DMS79 (cell line): ENCODE measurements around the gene DNAAF8.
"Not testable (repeated sequence)": the region's sequence is repeated elsewhere in the genome, so short reads cannot be mapped to it uniquely, and the experiment has no call there.

Experiments used
- DNase-seq: peaks from one replicate; lab custom pipeline; 2025; lab: John Stamatoyannopoulos, UW

Gene DNAAF8

GRCh38 chr16:4723071-4723767, 11.1 kb upstream of the DNAAF8 start:
- no peak for DNase-seq

DNA sequence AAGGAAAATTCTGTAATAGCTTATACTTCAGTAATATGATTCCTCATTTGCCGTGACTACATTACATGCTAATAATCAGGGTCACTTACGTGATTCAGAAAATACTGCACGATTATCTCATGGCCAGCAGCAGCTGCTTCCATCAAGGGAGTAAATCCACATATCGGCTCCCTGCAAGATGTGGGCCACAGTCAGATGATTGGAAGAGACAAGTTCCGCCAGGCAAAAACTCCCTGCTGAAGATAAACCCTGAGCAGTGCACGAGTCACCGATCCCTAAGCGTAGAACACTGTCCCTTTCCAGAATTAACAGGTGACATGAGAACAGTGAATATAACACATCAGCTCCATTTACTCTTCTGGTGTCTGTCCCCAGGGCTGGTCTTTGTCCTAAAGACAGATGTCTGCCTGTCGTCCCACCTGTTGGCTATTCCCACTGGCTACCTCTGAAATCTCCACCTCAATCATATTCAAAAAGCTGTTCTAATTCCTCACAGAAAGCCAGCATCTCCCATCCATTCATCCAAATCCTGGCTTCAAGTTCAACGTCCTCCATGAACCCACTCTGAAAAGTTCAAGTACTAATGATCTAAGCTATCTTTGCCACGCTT, 9.6 kb upstream of the DNAAF8 start:
- no peak for DNase-seq

GRCh38 chr16:4726616-4727015, 7.7 kb upstream of the DNAAF8 start:
- DNase-seq = no peak

GRCh38 chr16:4728676-4729075, 5.7 kb upstream of the DNAAF8 start:
- no peak for DNase-seq

DNA sequence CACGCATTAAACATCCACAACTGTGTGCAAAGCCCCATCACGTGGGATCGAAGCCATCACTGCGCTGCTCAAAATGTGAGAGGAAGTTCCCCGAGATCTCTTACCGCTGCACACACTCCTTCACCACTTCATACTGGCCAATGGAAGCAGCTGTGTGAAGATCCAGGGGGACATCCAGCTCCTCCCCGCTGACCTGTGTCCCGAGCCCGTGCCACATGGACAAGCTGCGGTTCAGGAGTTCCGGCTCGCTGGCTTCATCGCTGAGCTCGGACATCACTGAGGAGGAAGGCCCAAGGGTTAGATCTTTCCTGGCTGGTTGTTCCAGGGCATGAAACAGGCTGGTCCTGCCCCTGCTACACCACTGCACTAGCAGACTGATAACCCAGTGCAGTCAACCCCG, 4.5 kb upstream of the DNAAF8 start:
- DNase-seq = no peak

GRCh38 chr16:4733211-4733742, 1.1 kb upstream of the DNAAF8 start:
- no peak for DNase-seq

DNA sequence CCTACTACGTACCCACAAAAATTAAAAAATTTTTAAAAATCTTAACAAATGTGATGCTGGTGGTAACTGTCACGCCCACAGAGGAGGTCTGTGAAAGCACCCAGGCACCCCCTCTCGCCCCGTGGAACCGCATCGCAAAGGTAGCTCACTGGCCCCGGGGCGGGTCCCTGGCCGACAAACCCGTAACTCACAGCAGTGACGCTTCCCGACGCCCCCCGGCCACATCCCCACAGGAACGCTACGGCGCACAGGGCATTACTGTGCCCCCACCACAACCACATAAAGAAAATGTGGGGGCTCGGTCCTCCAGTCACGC, 632 bp upstream of the DNAAF8 start:
- no peak for DNase-seq

DNA sequence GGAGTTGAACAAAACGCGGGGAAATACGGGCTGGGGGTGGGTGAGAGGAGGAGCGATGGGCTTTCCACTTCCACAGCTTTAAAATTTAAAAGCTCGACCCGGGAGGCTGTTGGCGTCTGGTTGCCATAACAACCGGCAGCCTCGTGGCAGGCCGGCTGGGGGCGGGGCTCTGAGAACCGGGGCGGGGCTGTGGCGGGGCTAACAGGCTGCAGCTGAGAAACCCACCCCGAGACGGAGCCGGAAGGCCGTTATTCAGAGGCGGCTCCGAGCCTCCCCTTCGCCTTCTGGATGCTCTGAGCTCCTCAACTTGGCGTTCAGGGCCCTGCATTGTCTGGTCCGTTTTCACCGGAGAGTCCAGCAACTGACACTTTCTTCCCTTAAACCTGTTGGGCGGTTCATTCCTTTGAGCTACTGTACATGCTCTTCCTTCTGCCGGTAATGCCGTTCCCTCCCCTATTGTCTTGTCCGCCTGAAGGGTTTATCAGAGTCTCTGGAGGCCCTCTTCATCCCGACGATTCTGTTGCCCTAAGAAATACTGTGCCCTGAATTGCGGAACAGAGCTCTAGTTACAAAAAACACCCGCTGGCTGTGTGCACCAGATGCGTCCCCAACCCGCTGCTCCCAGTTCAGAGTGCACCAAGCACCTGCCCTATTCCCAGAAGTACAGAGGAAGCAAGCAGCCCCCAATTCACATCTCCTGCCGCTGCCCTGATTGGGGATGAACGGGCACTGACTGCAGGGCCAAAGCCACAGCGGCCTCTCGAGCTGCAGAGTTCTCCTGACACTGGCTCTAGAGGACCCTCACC, 596 bp downstream of the DNAAF8 start:
- DNase-seq = peak; percentile 37

- no peak for DNase-seq
Observed at GRCh38 chr16:4736546-4736945, 2.2 kb downstream of the DNAAF8 start.

GRCh38 chr16:4737545-4737944, 3.2 kb downstream of the DNAAF8 start:
- no peak for DNase-seq

GRCh38 chr16:4738370-4738769, 4.0 kb downstream of the DNAAF8 start:
- not testable (repeated sequence) for DNase-seq

DNA sequence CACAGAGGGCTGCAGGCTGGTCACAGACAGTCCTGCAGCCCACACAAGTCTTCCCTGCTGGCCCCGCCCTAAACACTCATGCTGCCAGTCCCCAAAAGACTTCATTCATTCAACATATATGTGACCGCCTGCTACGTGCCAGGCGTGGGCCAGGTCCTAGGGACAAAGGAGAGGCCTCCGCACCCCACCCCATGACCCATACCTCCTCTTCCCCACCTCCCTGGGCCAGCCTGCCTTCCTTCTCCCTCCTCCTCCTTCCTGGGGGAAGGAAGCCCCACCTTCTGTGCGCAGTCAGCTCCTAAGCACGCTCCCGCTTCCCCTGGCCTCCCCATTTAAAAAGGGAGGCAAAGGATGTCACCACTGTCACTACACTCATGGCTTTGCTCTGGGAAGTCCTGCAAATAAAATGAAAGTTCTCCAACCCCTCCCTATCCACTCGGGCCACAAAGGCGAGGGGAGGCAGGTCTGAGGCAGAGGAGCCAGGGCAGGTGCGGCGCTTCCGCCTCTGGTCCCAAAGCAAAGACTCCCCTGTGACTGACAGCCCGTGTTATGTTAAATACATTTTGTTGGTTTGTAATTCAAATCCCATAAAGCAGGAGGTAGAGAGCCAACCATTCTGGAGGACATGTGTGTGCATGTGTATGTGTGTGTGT, 9.0 kb downstream of the DNAAF8 start:
- DNase-seq = no peak

- DNase-seq = no peak
Observed at GRCh38 chr16:4744555-4745273, 10.4 kb downstream of the DNAAF8 start.

DNA sequence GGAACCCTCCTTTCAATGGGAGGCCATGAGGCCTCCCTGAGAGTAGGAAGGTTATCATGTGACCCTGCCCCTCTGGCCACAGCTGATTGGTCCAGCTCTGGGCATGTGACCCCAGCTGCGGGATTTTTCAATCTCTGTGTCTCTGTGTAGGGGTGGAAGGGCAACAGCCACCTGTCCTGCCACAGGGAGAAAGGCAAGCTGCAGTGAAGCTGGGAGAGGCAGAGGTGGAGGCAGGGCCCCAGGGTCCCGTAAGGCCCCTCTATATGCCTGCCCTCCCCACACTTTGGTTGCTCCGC, 10.9 kb downstream of the DNAAF8 start:
- DNase-seq = no peak

GRCh38 chr16:4746215-4746614, 11.9 kb downstream of the DNAAF8 start:
- DNase-seq = no peak

- no peak for DNase-seq
Observed at GRCh38 chr16:4746991-4747574, 12.7 kb downstream of the DNAAF8 start.

GRCh38 chr16:4747906-4748681, 13.8 kb downstream of the DNAAF8 start:
- no peak for DNase-seq

DNA sequence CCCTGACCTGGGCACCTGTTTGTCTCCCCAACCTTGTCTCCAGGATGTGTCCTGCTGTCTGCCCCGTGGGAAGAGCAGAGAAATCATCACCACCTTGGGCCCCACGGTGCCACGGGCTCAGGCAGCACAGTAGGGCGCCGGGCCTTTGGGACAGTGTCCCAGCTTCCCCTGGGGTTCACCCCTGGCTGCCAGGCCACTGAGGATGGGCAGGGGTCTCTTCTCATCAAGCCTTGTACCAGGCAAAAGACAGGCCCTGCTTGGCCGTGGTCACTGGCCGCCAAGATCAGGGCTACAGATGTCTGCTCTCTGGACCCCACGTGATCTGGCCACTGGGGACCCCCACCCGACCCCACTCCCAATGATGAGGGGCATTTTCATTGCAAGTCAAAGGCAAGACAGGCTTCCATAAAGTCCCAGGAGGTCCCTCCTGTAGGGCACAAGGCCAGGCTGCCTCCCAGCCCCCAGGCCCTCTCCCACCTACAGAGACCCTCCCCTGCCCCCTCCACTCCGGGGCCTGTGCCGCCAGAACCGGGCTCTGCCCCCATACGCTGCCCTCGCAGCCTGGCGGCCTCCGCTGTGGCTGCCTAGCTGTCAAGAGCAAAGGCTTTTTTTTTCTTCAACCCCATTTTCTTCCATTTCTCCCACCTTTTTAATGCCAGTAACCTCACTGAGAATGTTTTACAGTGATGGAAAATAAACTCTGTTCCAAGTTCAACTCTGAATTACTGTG, 14.5 kb downstream of the DNAAF8 start:
- no peak for DNase-seq

DNA sequence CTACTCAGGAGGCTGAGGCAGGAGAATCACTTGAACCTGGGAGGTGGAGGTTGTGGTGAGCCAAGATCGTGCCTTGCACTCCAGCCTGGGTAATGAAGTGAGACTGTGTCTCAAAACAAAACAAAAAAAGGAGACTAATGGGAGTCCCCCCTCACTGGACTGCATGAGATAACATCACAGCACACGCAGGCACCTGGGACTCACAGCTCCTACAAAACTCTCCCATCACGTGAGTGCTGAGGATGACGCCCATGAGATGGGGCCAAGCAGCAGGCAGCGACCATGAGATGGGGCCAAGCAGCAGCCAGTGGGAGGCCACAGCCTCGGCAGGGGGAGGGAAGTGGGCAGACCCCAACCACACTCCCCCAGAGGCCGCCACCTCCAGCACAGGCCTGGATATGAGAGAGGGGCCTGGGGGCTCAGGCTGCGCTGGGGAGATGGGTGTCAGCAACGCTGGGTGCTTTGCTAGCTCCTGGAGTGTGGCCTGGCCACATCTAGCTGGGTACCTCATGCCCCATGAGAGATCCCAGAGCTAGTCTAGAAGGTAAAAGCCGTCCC, 15.4 kb downstream of the DNAAF8 start:
- no peak for DNase-seq

- no peak for DNase-seq
Observed at GRCh38 chr16:4750896-4751295, 16.6 kb downstream of the DNAAF8 start.
